OCI-LY7 (cell line): ENCODE results near the gene SMKR1.

Source experiments
- EZH2phosphoT487 ChIP-seq: fragments of 200-600 bp; sonication (generic); IDR thresholded peaks from 2 replicates; pipeline ENCODE4 v1.6.1; 2018; ENCODE audit warnings: low read depth, borderline replicate concordance, mild to moderate bottlenecking, mixed run types, antibody characterized with exemption, low read length, moderate library complexity, mixed read lengths
- TF ChIP-seq, protein P1 (sequence below): fragments of 200-600 bp; sonication (generic); conservative IDR thresholded peaks from 2 replicates; pipeline ENCODE4 v1.5.1; 2014; ENCODE audit warnings: mild to moderate bottlenecking, antibody characterized with exemption, low read length, moderate library complexity, mixed read lengths

DNA sequence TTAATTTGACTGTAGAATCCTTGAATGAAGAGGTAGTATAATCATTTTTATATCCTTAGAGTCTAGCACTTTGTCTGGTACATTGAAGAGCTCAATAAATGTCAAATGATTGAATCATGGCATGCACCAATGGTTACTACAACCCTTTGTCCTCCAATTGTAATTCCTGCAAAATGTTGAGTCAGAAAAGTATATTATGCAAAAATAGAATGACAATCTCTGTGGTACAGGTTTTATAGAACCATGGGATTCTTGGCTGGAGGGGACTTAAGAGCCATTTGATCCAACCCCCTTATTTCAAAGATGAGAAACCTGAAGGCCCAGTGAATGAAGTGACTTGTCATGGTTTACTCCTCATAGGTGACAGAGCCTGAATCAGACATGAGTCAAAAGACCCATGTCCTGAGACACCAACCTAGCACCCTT is 30.9 kb upstream of the SMKR1 start:
- TF ChIP-seq, protein P1, sequence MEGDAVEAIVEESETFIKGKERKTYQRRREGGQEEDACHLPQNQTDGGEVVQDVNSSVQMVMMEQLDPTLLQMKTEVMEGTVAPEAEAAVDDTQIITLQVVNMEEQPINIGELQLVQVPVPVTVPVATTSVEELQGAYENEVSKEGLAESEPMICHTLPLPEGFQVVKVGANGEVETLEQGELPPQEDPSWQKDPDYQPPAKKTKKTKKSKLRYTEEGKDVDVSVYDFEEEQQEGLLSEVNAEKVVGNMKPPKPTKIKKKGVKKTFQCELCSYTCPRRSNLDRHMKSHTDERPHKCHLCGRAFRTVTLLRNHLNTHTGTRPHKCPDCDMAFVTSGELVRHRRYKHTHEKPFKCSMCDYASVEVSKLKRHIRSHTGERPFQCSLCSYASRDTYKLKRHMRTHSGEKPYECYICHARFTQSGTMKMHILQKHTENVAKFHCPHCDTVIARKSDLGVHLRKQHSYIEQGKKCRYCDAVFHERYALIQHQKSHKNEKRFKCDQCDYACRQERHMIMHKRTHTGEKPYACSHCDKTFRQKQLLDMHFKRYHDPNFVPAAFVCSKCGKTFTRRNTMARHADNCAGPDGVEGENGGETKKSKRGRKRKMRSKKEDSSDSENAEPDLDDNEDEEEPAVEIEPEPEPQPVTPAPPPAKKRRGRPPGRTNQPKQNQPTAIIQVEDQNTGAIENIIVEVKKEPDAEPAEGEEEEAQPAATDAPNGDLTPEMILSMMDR, result no peak
- no peak for TF ChIP-seq EZH2phosphoT487
